ENCODE measurements around the gene PATJ. TPM values are rescaled to one million over a fixed set of nuclear protein-coding genes. Genes with fewer than 3 reads are reported as not detected.
A peak's percentile ranks its signal among the peaks of the same experiment; 100 is the strongest.

Gene PATJ
- total and polyA plus RNA-seq, 2 experiments from 2014 or later = 35.3 to 68.4 TPM

DNA sequence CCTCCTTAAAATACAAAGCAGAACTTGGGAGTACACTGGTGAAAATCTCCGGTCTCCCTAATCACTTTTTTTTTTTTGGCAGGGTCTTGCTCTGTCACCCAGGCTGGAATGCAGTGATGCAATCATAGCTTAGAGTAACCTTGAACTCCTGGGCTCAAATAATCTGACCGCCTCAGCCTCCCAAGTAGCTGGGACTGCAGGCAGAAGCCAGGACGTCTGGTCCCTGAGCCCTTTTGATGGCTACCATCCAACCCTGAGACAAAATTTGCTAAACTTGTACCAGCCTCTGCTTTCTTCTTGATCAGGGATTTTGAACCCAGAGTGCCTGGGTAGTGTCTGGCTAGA, 456.5 kb downstream of the PATJ start:
- DNase-seq (ENCODE audit: low spot score) (no peak), ATAC-seq (peak; percentile 8)
- peaks cover 53% of the 10 kb centered on the region for H3K4me1 ChIP-seq (ENCODE audit: insufficient read depth)
- peak overlapping the region; percentile 99 for H3K27ac Mint-ChIP-seq
- peaks cover 40% of the 10 kb centered on the region for H3F3A ChIP-seq (replicated peaks; ENCODE audit: low read depth)
- H3K79me2 ChIP-seq (replicated peaks; ENCODE audit: insufficient read depth) = peaks cover 96% of the 10 kb centered on the region
- peak overlapping the region; percentile 78 for H3K4me3 ChIP-seq
- H3K4me1 Mint-ChIP-seq = peaks cover 48% of the 10 kb centered on the region
- H2AFZ ChIP-seq = no peak overlapping the region
- H3K27me3 Mint-ChIP-seq (ENCODE audit: insufficient read depth, low read depth, poor library complexity) = peaks cover 61% of the 10 kb centered on the region
- H3K9me3 Mint-ChIP-seq = peaks cover 8% of the 10 kb centered on the region; the same call in 2 of the 3 replicates
- H3K4me3 Mint-ChIP-seq = peak overlapping the region; percentile 86
- H3K4me2 ChIP-seq = peak overlapping the region; percentile 90
- no peaks in the 10 kb centered on the region for H3K27me3 ChIP-seq (ENCODE audit: insufficient read depth)
- peaks cover 49% of the 10 kb centered on the region for H4K20me1 ChIP-seq (replicated peaks; ENCODE audit: insufficient read depth)
- no peaks in the 10 kb centered on the region for H3K9me2 ChIP-seq (ENCODE audit: insufficient read depth)
- TF ChIP-seq POLR2AphosphoS5 (IDR thresholded peaks at IDR 0.05; ENCODE audit: low read depth) = peak; percentile 47; the same call in 1 of the 2 replicates
- no peak for TF ChIP-seq CREB1 (CRISPR knock-in tag; IDR thresholded peaks at IDR 0.05; ENCODE audit: low read depth)
- peaks cover 52% of the 10 kb centered on the region for H3K36me3 ChIP-seq (ENCODE audit: insufficient read depth)
- peak overlapping the region; percentile 94 for H3K27ac ChIP-seq (ENCODE audit: low read depth)
- H3K36me3 Mint-ChIP-seq (ENCODE audit: low read depth) = peaks cover 95% of the 10 kb centered on the region

DNA sequence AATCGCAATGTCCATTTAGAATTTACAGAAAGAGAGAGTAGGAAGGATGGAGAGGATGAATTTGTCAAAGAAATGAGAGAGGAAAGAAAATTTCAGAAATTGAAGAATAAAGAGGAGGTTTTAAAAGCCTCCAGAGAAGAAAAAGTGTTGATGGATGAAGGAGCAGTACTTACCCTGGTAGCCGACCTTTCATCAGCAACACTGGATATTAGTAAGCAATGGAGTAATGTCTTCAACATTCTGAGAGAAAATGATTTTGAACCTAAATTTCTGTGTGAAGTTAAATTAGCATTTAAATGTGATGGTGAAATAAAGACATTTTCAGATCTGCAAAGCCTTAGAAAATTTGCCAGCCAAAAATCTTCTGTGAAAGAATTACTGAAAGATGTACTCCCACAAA, 464.9 kb downstream of the PATJ start:
- H3K79me2 ChIP-seq (replicated peaks; ENCODE audit: insufficient read depth) = peaks cover 74% of the 10 kb centered on the region
- ATAC-seq (no peak), DNase-seq (ENCODE audit: low spot score) (no peak)
- peak overlapping the region; percentile 48 for H3K27ac ChIP-seq (ENCODE audit: low read depth)
- H3K4me1 Mint-ChIP-seq = peaks cover 52% of the 10 kb centered on the region
- peaks cover 90% of the 10 kb centered on the region for H3K36me3 ChIP-seq (ENCODE audit: insufficient read depth)
- H3K36me3 Mint-ChIP-seq (ENCODE audit: low read depth) = peaks cover 100% of the 10 kb centered on the region
- peak overlapping the region; percentile 9; the same call in 1 of the 2 replicates for H3K4me2 ChIP-seq
- H3K27me3 Mint-ChIP-seq (ENCODE audit: insufficient read depth, low read depth, poor library complexity) = peaks cover 56% of the 10 kb centered on the region
- H3K4me3 Mint-ChIP-seq = peak overlapping the region; percentile 16
- peaks cover 78% of the 10 kb centered on the region for H3F3A ChIP-seq (replicated peaks; ENCODE audit: low read depth)
- H3K4me3 ChIP-seq = no peak overlapping the region
- H3K9me3 Mint-ChIP-seq = peaks cover 37% of the 10 kb centered on the region
- H3K4me1 ChIP-seq (ENCODE audit: insufficient read depth) = peaks cover 50% of the 10 kb centered on the region
- H3K27ac Mint-ChIP-seq = peak overlapping the region; percentile 43; the same call in 1 of the 2 replicates
- no peak overlapping the region for H2AFZ ChIP-seq
- H4K20me1 ChIP-seq (replicated peaks; ENCODE audit: insufficient read depth) = peaks cover 79% of the 10 kb centered on the region
- no peaks in the 10 kb centered on the region for H3K27me3 ChIP-seq (ENCODE audit: insufficient read depth)
- no peaks in the 10 kb centered on the region for H3K9me2 ChIP-seq (ENCODE audit: insufficient read depth)
- no peak for TF ChIP-seq CREB1 (CRISPR knock-in tag; IDR thresholded peaks at IDR 0.05; ENCODE audit: low read depth)
- TF ChIP-seq POLR2AphosphoS5 (IDR thresholded peaks at IDR 0.05; ENCODE audit: low read depth) = no peak
- TF ChIP-seq, protein P1, sequence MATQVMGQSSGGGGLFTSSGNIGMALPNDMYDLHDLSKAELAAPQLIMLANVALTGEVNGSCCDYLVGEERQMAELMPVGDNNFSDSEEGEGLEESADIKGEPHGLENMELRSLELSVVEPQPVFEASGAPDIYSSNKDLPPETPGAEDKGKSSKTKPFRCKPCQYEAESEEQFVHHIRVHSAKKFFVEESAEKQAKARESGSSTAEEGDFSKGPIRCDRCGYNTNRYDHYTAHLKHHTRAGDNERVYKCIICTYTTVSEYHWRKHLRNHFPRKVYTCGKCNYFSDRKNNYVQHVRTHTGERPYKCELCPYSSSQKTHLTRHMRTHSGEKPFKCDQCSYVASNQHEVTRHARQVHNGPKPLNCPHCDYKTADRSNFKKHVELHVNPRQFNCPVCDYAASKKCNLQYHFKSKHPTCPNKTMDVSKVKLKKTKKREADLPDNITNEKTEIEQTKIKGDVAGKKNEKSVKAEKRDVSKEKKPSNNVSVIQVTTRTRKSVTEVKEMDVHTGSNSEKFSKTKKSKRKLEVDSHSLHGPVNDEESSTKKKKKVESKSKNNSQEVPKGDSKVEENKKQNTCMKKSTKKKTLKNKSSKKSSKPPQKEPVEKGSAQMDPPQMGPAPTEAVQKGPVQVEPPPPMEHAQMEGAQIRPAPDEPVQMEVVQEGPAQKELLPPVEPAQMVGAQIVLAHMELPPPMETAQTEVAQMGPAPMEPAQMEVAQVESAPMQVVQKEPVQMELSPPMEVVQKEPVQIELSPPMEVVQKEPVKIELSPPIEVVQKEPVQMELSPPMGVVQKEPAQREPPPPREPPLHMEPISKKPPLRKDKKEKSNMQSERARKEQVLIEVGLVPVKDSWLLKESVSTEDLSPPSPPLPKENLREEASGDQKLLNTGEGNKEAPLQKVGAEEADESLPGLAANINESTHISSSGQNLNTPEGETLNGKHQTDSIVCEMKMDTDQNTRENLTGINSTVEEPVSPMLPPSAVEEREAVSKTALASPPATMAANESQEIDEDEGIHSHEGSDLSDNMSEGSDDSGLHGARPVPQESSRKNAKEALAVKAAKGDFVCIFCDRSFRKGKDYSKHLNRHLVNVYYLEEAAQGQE (IDR thresholded peaks at IDR 0.05; ENCODE audit: unreplicated experiment) = no peak
- no peak for TF ChIP-seq EZH2 (IDR thresholded peaks at IDR 0.05; ENCODE audit: low read depth, unreplicated experiment)
- no peak for TF ChIP-seq NANOG (IDR thresholded peaks at IDR 0.05; ENCODE audit: borderline replicate concordance)
- TF ChIP-seq ZNF331 (CRISPR knock-in tag; IDR thresholded peaks at IDR 0.05; ENCODE audit: low read depth) = no peak
- TF ChIP-seq, protein P2, sequence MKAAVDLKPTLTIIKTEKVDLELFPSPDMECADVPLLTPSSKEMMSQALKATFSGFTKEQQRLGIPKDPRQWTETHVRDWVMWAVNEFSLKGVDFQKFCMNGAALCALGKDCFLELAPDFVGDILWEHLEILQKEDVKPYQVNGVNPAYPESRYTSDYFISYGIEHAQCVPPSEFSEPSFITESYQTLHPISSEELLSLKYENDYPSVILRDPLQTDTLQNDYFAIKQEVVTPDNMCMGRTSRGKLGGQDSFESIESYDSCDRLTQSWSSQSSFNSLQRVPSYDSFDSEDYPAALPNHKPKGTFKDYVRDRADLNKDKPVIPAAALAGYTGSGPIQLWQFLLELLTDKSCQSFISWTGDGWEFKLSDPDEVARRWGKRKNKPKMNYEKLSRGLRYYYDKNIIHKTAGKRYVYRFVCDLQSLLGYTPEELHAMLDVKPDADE (IDR thresholded peaks at IDR 0.05) = no peak
- TF ChIP-seq EZH2phosphoT487 (IDR thresholded peaks at IDR 0.05; ENCODE audit: unreplicated experiment) = no peak
- no peak for TF ChIP-seq ZNF114 (CRISPR knock-in tag; IDR thresholded peaks at IDR 0.05)
- TF ChIP-seq JUNB (IDR thresholded peaks at IDR 0.05; ENCODE audit: unreplicated experiment) = no peak
- no peak for TF ChIP-seq STAT1 (IDR thresholded peaks at IDR 0.05; ENCODE audit: unreplicated experiment)
- TF ChIP-seq, protein P3, sequence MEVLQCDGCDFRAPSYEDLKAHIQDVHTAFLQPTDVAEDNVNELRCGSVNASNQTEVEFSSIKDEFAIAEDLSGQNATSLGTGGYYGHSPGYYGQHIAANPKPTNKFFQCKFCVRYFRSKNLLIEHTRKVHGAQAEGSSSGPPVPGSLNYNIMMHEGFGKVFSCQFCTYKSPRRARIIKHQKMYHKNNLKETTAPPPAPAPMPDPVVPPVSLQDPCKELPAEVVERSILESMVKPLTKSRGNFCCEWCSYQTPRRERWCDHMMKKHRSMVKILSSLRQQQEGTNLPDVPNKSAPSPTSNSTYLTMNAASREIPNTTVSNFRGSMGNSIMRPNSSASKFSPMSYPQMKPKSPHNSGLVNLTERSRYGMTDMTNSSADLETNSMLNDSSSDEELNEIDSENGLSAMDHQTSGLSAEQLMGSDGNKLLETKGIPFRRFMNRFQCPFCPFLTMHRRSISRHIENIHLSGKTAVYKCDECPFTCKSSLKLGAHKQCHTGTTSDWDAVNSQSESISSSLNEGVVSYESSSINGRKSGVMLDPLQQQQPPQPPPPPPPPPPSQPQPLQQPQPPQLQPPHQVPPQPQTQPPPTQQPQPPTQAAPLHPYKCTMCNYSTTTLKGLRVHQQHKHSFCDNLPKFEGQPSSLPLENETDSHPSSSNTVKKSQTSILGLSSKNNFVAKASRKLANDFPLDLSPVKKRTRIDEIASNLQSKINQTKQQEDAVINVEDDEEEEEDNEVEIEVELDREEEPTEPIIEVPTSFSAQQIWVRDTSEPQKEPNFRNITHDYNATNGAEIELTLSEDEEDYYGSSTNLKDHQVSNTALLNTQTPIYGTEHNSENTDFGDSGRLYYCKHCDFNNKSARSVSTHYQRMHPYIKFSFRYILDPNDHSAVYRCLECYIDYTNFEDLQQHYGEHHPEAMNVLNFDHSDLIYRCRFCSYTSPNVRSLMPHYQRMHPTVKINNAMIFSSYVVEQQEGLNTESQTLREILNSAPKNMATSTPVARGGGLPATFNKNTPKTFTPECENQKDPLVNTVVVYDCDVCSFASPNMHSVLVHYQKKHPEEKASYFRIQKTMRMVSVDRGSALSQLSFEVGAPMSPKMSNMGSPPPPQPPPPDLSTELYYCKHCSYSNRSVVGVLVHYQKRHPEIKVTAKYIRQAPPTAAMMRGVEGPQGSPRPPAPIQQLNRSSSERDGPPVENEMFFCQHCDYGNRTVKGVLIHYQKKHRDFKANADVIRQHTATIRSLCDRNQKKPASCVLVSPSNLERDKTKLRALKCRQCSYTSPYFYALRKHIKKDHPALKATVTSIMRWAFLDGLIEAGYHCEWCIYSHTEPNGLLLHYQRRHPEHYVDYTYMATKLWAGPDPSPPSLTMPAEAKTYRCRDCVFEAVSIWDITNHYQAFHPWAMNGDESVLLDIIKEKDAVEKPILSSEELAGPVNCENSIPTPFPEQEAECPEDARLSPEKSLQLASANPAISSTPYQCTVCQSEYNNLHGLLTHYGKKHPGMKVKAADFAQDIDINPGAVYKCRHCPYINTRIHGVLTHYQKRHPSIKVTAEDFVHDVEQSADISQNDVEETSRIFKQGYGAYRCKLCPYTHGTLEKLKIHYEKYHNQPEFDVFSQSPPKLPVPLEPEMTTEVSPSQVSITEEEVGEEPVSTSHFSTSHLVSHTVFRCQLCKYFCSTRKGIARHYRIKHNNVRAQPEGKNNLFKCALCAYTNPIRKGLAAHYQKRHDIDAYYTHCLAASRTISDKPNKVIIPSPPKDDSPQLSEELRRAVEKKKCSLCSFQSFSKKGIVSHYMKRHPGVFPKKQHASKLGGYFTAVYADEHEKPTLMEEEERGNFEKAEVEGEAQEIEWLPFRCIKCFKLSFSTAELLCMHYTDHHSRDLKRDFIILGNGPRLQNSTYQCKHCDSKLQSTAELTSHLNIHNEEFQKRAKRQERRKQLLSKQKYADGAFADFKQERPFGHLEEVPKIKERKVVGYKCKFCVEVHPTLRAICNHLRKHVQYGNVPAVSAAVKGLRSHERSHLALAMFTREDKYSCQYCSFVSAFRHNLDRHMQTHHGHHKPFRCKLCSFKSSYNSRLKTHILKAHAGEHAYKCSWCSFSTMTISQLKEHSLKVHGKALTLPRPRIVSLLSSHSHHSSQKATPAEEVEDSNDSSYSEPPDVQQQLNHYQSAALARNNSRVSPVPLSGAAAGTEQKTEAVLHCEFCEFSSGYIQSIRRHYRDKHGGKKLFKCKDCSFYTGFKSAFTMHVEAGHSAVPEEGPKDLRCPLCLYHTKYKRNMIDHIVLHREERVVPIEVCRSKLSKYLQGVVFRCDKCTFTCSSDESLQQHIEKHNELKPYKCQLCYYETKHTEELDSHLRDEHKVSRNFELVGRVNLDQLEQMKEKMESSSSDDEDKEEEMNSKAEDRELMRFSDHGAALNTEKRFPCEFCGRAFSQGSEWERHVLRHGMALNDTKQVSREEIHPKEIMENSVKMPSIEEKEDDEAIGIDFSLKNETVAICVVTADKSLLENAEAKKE (CRISPR knock-in tag; IDR thresholded peaks at IDR 0.05) = no peak
